Smooth muscle cell (in vitro differentiated cells): ENCODE data around the gene ANKLE1. TPM values are rescaled to one million over a fixed set of nuclear protein-coding genes. Genes with fewer than 3 reads are reported as not detected.

ENCODE experiments used
- DNase-seq: peaks from one replicate; lab custom pipeline; 2025; ENCODE audit not compliant: unreplicated experiment; lab: John Stamatoyannopoulos, UW
- H2AFZ ChIP-seq: fragments of 200-600 bp; sonication (generic); 2 replicates; pipeline ENCODE4 v1.6.0; 2016; ENCODE audit warnings: antibody characterized with exemption, low read depth, mild to moderate bottlenecking
- H3F3A ChIP-seq: fragments of 200-600 bp; sonication (generic); 2 replicates; pipeline ENCODE4 v1.6.0; 2017; ENCODE audit warnings: antibody characterized with exemption, low read depth
- H3K27ac ChIP-seq: fragments of 200-600 bp; sonication (generic); 2 replicates; pipeline ENCODE4 v1.5.1; 2016; ENCODE audit warnings: low read depth, mild to moderate bottlenecking
- H3K27me3 ChIP-seq: fragments of 200-600 bp; sonication (generic); 2 replicates; pipeline ENCODE4 v1.6.1; 2016; ENCODE audit warnings: low read depth, mild to moderate bottlenecking
- H3K36me3 ChIP-seq: fragments of 200-600 bp; sonication (generic); 2 replicates; pipeline ENCODE4 v1.5.1; 2016; ENCODE audit warnings: low read depth
- H3K4me1 ChIP-seq: fragments of 200-600 bp; sonication (generic); 2 replicates; pipeline ENCODE4 v1.5.1; 2016; ENCODE audit warnings: low read depth
- H3K4me2 ChIP-seq: fragments of 200-600 bp; sonication (generic); 2 replicates; pipeline ENCODE4 v1.6.0; 2016; ENCODE audit warnings: mild to moderate bottlenecking
- H3K4me3 ChIP-seq: fragments of 200-600 bp; sonication (generic); 2 replicates; pipeline ENCODE4 v1.5.1; 2016; ENCODE audit warnings: mild to moderate bottlenecking
- H3K79me2 ChIP-seq: fragments of 200-600 bp; sonication (generic); 2 replicates; pipeline ENCODE4 v1.6.0; 2016; ENCODE audit warnings: low read depth, mild to moderate bottlenecking
- H3K9ac ChIP-seq: fragments of 200-600 bp; sonication (generic); 2 replicates; pipeline ENCODE4 v1.6.0; 2016; ENCODE audit warnings: low read depth
- H3K9me3 ChIP-seq: fragments of 200-600 bp; sonication (generic); replicated peaks from 2 replicates; pipeline ENCODE4 v1.5.1; 2016; ENCODE audit warnings: low read depth
- H4K20me1 ChIP-seq: fragments of 200-600 bp; sonication (generic); 2 replicates; pipeline ENCODE4 v1.6.0; 2016; ENCODE audit warnings: low read depth
- WGBS: methylation state at CpG from one replicate; pipeline ENCODE4 v1.1.7; 2016; ENCODE audit warnings: low lambda C conversion rate; 5-methylcytosine and 5-hydroxymethylcytosine counted together
- polyA plus RNA-seq: library from polyadenylated mRNA; unstranded; fragments of >200 nt; fragmentation: Nextera tagmentation; extraction: Ambion mirVana; gene quantifications from 2 replicates; pipeline ENCODE4 v1.2.1, GENCODE V29; 2016
- total RNA-seq: library from RNA; depleted of rRNA; stranded (reverse); fragments of >200 nt; gene quantifications from 2 replicates; pipeline ENCODE4 v1.2.3, GENCODE V29; 2014
- TF ChIP-seq, protein P1 (sequence below): fragments of 200-600 bp; sonication (generic); IDR thresholded peaks from 2 replicates; pipeline ENCODE4 v1.5.1; 2017; ENCODE audit warnings: borderline replicate concordance, mild to moderate bottlenecking, antibody characterized with exemption; ENCODE audit not compliant: insufficient read depth, poor library complexity, severe bottlenecking

Gene ANKLE1
- total and polyA plus RNA-seq, 2 experiments from 2014 or later: 0.36 to 0.61 TPM

DNA sequence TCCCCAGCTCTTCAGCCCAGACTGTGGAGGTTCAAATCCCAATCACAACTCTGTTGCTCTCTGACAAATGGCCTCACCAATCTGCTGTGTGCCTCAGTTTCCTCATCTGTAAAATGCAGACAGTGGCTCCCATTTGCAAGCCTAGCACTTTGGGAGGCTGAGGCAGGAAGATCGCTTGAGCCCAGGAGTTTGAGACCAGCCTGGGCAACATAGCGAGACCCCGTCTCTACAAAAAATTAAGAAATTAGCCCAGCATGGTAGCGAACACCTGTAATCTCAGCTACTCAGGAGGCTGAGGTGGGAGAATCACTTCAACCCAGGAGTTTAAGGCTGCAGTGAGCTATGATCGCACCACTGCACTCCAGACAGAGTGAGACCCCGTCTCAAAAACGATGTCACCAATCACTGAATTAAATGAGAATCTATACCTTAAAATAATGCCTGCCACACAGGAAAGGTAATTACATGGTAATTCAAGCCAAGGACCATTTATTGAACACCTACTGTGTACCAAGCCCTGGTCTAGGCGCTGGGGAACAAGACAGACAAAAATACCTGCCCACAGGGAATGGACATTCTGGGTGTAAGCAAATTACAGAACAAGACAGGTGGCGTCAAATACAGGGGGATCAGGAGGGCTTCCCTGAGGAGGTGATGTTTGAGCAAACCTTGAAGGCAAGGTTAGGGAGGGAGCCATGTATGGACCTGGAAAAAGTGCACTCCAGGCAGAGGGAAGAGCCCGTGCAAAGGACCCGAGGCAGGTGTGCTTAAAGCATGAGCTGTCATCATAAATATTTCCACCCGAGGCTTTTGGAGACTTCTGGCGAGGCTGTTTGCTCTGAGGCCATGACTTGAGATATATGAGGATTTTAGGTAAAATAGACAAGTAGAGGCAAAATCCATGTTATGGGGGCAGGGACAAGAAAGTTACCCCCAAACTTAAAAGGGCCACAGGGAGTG lies 43.7 kb upstream of the ANKLE1 start:
- H3K79me2 ChIP-seq: peaks cover 66% of the 10 kb centered on the region
- TF ChIP-seq, protein P1, sequence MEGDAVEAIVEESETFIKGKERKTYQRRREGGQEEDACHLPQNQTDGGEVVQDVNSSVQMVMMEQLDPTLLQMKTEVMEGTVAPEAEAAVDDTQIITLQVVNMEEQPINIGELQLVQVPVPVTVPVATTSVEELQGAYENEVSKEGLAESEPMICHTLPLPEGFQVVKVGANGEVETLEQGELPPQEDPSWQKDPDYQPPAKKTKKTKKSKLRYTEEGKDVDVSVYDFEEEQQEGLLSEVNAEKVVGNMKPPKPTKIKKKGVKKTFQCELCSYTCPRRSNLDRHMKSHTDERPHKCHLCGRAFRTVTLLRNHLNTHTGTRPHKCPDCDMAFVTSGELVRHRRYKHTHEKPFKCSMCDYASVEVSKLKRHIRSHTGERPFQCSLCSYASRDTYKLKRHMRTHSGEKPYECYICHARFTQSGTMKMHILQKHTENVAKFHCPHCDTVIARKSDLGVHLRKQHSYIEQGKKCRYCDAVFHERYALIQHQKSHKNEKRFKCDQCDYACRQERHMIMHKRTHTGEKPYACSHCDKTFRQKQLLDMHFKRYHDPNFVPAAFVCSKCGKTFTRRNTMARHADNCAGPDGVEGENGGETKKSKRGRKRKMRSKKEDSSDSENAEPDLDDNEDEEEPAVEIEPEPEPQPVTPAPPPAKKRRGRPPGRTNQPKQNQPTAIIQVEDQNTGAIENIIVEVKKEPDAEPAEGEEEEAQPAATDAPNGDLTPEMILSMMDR: no peak
- 89% methylated on average over 13 of the region's 13 CpGs for WGBS

DNA sequence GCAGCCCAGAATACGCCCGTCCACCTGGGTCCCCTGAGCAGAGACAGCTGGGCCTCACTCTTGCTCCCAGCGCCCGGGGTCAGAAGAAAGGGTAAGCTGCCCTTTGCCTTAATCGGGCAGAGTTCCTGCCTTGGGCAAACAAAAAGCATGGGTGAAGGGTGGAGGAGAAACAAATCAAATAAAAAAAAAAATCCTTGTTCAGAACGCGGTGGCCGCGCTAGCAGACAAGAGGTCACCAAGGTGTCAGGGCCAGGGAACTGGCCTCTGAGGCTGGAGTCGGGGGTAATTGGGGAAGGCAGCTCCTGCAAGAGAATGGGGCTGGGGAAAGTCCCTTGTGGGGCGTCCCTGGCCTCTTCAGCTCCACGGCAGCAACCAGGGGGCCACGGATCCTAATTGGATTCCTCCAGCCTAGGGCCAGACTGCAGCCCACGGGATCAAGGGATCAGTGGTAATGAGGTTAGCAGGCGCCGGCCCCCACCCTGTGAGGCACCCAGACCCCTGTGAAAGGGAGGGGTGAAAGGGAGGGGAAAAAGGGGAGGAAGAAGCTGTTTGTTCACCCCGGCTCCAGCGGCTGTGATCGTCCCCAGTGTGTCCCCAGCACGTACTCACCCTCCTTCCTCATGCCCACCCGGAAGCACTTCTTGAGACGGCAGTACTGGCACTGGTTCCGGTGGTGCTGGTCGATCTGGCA lies 41.5 kb upstream of the ANKLE1 start:
- H3K36me3 ChIP-seq: no peaks in the 10 kb centered on the region
- DNase-seq: no peak
- H3K9me3 ChIP-seq: no peaks in the 10 kb centered on the region
- H3K4me2 ChIP-seq: no peak overlapping the region
- WGBS: 75% methylated on average over 22 of the region's 24 CpGs
- peaks cover 74% of the 10 kb centered on the region for H3K79me2 ChIP-seq
- peaks cover 28% of the 10 kb centered on the region for H3F3A ChIP-seq
- no peaks in the 10 kb centered on the region for H3K27me3 ChIP-seq
- TF ChIP-seq, protein P1: no peak
- no peak overlapping the region for H2AFZ ChIP-seq
- no peak overlapping the region for H3K9ac ChIP-seq
- H3K4me1 ChIP-seq: no peaks in the 10 kb centered on the region
- peaks cover 86% of the 10 kb centered on the region for H4K20me1 ChIP-seq
- H3K4me3 ChIP-seq: no peak overlapping the region
- no peak overlapping the region for H3K27ac ChIP-seq

More for the DNA sequence above, 43.7 kb upstream of the ANKLE1 start:
- H3K27ac ChIP-seq: no peak overlapping the region
- no peak overlapping the region for H2AFZ ChIP-seq
- H3K36me3 ChIP-seq: no peaks in the 10 kb centered on the region
- H3K9ac ChIP-seq: no peak overlapping the region
- H3K4me2 ChIP-seq: no peak overlapping the region
- DNase-seq: no peak
- H3K4me1 ChIP-seq: peaks cover 4% of the 10 kb centered on the region
- no peaks in the 10 kb centered on the region for H3K27me3 ChIP-seq
- peaks cover 34% of the 10 kb centered on the region for H3F3A ChIP-seq
- H3K4me3 ChIP-seq: no peak overlapping the region
- H4K20me1 ChIP-seq: peaks cover 96% of the 10 kb centered on the region
- no peaks in the 10 kb centered on the region for H3K9me3 ChIP-seq

DNA sequence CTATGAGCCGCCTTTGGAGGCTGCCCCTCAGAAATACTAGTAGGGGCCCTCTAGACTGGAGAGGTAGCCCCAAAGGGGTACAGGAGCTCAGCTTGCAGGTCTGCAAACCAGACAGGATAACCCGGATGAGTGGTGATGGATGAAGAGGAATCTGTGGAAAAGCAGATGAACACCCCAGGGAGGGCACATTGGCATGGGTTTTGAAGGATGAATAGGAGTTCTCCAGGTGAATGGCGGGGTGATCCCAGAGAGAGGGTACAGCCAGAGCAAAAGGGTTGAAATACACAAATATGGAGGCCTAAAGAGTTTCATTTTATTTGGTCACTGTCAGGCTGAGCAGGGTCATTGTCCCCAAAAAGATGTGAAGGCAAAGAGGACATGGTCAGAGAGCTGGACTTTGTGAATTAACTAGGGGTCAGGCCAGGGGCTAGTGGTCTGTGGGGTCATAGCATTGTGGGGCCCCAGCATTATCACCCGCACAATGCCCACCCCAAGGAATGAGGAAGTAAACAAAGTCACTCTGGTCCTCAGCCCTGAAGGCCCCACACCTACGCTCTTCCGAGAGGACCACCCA lies 40.8 kb upstream of the ANKLE1 start:
- Histone ChIP-seq H3K27me3 (no peaks in the 10 kb centered on the region), H4K20me1 (peaks cover 80% of the 10 kb centered on the region), H3K9me3 (no peaks in the 10 kb centered on the region), H3K79me2 (peaks cover 73% of the 10 kb centered on the region), H3K36me3 (no peaks in the 10 kb centered on the region), H3K4me3 (no peak overlapping the region), H3K4me1 (no peaks in the 10 kb centered on the region), H3K27ac (no peak overlapping the region), H3F3A (peaks cover 26% of the 10 kb centered on the region), H3K9ac (no peak overlapping the region), H2AFZ (no peak overlapping the region), H3K4me2 (no peak overlapping the region)
- no peak for DNase-seq
- TF ChIP-seq, protein P1: no peak
- WGBS: 98% methylated on average over 6 of the region's 6 CpGs
